Stimulated activated CD8-positive, alpha-beta memory T cell treated with anti-CD3 and anti-CD28 coated beads, Interleukin-7, amount 100 ng/mL, for 24 hours (primary cell): ENCODE results near the gene MAGI2.
"Not testable (repeated sequence)": the region's sequence is repeated elsewhere in the genome, so short reads cannot be mapped to it uniquely, and the experiment has no call there.

ENCODE experiments used
- DNase-seq: peaks from one replicate; pipeline ENCODE4 v3.0.0-alpha.2; 2020; ENCODE audit warnings: low read depth

The MAGI2 gene

DNA sequence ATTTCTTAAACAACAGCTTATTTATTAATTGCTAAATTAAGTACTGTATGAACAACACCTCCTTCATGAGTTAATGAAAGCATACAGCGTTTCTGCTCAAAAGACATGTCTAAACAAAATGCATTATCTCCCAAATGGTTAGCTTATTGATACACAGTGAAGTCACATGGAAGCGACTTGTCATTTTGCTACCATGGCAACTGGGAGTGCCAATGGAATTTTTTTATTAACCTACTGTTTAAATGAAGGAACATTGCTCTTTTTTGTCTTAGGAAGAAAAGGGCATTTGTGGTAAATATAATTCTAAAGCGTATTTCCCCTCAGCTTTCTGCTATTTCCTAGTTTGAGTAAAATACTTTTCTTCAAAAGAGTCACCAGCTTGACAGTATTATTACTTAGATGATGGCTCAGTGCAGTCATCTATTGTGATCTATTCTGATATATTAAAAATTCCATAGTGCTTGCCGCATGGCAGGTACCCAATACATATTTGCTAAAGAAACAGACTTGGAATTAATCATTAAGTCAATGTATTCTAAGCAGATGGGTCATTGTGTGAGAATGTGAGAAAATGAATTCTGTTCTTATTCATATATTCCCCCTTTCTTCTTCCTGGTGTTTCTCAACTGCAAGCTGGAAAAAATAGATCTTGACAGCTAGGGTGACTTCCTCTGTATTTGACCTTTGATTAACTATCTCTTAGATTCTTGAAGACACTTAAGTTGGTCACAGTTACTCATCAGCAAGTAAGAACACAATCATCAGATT lies 818.3 kb downstream of the MAGI2 start:
- DNase-seq: no peak

DNA sequence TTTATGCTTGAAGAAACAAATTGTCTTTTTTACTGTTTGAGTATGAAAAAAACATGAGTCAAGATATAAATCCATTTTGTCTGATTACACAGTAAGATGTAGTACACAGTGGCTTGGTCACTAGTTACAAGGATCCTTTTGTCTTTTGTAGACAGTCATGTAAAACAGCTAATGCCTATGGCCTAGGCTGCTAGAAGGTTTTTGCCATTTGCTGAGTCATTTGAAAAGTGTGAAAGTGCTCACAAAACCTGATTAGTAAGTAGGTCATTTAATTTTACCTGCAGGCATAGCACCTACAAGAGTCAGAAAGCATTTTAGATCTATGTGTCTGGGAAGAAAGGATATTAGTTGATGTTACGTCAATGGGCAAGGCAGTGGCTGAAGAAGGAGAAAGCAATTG lies 819.4 kb downstream of the MAGI2 start:
- DNase-seq: no peak

DNA sequence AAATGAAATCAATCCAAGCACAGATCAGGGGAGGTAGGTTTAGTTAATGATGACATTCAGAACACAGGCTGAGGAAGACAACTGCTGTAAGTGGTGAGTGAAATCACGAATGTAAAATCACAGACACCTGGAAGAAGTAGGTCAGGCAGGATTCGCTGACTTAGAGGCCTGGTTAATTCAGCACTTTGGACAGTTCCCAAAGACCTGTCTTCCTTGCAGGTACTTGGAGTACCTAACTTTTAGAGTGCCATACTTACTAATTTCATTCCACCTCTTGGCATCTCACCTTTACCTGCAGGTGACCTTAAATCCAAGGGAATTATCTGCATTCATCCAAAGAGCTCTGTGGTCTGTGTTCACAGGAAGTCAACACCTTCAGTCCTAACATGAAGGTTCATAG lies 832.5 kb downstream of the MAGI2 start:
- no peak for DNase-seq

DNA sequence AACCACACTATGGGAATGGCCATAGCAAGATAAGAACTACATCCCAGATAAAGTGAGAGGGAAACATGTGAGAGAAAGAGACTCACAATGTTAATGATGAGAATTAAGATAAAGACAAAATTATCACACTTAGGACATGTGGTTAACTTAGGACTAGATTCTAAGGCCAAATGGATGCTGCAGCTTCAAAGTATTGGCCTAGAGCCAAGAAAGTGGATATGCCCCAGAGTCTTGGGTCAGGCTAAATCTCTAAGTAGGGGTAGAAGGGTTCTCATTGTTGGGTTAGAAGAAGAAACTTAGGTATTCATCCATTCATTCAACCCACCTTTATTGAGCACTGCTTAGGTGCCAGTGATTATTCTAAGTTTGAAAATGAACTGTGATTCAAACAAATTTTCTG lies 836.9 kb downstream of the MAGI2 start:
- DNase-seq: no peak

DNA sequence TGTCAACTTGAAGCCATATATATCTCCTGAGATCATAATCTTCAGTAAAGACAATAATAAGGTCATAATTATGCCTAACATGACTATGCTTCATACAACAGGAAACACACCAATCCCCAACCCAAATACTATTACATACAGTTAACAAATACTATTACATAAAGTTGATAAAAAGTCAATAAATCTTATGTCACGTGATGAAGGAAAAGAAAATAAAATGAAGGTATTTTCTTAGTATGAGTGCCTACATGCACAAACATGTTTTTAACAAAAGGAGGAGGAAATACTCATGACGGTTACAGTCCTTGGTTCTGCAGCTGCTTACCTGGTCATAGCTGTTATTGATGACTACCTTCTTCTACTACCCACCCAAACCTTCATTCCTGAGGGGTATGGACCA lies 844.2 kb downstream of the MAGI2 start:
- no peak for DNase-seq

DNA sequence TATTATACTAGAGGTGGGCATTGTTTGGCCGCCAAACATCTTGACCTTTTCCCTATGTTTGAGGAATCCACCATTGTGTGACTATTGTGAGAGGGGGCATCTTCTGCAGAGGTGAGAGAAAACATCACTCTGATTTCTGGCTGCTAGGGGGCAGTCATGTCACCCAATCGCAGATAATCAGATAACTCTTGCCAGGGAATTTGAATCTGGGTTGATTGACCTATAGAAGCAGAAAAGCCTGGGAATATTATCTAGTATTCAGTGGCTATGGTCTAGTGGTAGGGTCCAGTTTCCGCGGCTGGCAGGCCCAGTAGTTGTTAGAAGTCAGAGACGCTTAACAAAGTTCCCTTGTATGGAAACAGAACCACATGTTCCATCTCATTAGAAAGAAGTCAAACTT lies 846.4 kb downstream of the MAGI2 start:
- no peak for DNase-seq

DNA sequence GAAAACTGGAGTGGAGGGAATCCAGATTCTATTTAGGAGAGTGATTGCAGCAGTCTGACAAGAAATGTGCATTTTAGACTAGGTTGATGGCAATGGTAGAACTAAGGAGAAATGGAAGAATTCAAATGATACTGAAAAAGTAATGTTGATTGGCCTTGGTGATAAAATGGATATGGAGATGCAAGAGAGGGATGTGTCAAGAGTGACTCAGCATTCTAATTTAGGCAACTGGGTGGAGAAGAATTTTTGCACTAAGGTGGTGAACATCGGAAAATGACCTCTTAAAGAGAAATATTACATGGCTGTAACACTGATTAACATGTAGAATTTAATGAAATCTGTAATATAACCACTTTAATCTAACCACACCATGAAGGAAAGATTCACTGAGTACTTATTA lies 848.3 kb downstream of the MAGI2 start:
- DNase-seq: no peak

DNA sequence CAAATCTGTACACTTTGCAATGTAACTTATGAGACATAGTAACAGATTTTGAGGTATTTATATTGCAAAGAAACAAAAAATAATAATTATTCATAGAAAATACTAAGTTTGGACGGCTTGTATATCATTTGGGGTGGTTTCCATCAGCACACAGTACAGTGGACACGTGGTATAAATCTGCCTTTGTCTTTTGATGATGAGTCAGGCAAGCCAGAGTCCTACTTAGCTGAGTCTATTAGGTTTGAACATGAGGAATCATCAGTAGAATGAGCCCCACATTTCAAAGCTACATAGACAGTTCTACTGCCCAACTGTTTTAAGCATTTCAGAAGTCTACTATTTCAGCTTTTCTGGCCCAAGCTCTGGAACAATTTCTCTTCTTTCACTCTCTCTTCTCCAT lies 851.7 kb downstream of the MAGI2 start:
- DNase-seq: no peak

DNA sequence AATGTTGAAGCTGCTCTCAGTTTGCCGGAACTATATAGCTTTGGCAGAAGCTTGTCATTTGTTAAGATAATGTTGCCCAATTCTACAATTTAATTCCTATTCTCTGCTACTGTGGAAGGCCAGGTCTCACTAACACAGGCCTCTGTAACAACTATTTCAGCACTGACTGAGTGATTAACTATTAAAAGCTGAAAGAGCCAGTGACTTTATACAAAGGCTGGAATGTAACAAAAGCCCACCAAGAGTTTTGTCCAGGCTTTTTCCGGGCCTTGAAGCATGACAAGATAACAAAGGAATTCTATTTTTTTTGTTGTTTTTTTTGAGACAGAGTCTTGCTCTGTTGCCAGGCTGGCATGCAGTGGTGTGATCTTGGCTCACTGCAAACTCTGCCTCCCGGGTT lies 859.3 kb downstream of the MAGI2 start:
- no peak for DNase-seq

DNA sequence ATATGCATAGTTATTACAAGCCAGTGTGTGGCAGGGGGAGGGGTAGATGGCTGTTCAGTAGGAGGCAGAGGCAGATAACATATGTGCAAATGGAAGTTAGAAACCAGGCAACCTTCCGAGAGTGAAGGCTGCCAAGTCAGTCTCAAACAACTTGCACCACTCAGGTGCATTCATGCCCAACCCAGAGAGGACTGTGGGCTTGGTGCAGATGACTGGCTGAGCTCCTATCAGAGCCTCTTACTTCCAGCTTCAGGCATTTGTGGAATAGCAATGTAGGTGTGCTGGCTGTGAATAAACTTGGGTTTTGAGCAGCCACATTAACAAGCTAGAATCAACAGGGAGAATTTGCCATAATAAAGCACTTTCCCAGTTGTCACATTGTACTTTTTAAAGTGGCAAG lies 865.1 kb downstream of the MAGI2 start:
- no peak for DNase-seq

DNA sequence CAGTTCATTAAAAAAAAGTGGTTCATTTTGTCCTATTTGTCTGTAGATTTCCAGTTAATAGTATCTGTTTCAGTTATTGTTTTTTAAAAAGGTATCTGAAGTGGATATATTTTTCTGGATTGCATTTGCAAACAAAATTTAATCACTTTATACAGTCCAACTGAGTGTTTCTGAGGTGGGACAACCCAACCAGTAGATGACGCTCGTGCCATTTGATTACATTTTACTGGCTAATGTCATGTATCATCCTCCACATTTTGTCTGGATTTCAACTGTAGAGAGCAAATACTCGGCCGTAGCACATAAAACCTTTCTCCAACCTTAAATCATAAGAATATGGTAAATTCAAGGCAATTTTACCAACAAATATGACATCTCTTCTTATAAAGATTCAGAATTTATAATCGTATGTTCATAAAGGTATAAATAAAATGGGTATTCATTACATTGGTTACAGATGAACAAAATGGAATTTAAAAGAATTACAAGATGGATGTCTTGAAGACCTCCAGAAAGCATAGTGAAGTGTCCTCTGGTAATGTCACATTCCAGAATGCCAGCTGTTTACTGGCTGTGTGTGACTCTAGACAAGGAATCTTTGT lies 865.9 kb downstream of the MAGI2 start:
- no peak for DNase-seq

DNA sequence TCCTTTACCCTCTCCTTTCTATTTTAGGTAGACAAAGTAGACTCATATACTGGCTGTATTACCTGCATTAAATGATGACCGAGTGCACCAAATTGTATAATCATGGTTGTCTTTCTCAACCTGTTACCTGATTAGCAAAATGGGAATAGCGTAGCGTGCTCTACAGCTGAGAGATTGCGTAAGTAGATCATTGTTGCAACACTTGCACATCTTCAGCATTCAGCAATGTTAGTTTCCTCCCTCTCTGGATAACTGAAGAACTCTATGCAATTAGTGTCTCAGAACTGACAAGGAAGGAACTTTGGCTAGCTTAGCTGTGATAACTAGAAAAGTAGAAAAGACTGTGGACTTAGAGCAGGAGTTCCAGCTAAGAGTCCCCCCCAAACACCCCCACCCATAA lies 867.5 kb downstream of the MAGI2 start:
- no peak for DNase-seq

DNA sequence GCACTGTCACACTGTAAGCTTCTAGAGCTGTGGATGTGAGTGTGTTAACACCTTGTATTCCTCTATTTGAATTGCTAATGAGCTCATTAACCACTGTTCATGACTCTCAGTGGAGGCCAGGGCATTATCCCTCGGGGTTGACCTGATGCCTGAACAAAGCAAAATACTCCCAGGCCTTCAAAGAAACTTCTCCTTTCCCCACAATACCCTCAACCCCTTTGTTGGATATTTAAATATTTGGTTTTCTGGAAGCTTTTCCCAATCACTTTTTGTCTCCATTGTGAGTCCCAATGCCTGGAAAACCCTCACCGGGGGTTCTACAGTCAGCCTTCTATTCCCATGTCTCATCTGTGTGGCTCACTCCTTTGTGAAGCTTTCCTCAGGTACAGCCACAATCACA lies 874.8 kb downstream of the MAGI2 start:
- no peak for DNase-seq

DNA sequence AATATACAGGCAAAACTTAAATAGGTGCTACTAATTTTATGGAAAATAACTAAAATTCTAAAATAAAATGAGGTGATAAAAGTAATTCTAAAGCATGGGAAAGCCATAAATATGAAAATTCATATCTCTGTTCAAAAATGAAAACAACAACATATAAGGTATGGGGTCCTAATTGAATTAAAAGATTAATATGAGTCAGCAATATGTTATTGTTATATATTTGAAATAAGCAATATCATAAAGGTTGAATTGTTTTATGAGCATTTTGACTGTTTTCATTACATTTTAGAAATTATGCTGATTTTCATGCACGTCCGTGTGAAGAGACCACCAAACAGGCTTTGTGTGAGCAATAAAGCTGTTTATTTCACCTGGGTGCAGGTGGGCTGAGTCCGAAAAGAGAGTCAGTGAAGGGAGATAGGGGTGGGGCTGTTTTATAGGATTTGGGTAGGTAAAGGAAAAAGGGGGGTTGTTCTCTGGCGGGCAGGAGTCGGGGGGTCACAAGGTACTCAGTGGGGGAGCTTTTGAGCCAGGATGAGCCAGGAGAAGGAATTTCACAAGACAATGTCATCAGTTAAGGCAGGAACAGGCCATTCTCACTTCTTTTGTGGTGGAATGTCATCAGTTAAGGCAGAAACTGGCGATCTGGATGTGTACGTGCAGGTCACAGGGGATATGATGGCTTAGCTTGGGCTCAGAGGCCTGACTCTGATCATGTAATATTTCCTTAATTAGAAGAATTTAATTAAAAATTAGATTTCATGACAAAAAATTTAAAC lies 876.1 kb downstream of the MAGI2 start:
- not testable (repeated sequence) for DNase-seq

DNA sequence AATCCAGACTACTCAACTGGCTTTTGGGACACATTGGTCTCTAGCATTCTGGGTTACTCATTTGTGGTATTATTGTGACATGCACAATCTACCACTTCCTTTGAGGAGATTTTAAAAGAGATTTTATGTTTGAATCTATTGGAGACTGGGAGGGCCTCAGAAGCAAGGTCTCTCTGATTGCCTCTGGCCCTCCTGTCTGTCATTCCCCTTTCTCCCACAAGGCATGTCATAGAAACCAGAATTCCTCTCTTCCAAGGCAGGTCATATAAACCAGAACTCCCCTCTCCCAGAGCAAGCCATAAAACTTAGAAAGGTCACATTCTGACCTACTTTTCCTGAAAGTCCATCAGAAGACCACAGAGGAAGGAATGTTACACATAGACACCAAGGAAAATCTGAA lies 877.2 kb downstream of the MAGI2 start:
- no peak for DNase-seq

DNA sequence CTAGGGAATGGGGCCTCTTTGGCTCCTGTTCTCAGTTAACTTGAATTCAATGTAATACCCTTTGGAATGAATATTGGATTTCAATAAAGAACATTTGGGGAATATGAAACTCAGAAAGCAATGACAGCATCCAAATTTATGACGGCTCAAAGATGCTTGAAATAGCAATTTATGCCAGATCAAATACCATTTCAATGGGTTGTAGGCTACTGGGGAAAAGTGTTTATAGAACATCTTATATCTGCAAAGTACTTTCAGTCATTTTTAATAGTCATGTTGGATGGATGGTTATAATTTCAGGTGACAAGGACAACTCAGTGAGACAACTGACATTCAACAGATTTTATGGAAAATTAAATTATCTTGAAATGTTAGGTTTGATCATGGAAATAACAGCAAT lies 882.2 kb downstream of the MAGI2 start:
- no peak for DNase-seq

DNA sequence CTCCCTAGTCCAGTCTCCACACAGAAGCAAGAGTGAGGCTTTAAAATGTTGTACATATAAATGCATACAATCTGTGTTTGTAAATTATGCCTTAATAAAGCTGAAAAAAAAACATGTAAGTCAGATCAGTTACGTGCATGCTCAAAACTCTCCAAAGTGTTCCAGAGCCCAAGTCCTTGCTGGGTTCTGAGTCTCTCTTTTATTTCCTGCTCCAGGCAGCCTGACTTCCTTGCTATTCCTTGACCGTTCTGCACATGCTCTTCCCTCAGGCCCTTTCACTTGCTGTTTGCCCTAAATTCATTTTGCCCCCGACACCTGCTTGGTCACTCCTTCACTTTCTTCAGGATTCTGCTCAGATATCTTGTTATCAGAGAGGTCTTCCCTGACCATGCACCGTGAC lies 884.8 kb downstream of the MAGI2 start:
- no peak for DNase-seq

DNA sequence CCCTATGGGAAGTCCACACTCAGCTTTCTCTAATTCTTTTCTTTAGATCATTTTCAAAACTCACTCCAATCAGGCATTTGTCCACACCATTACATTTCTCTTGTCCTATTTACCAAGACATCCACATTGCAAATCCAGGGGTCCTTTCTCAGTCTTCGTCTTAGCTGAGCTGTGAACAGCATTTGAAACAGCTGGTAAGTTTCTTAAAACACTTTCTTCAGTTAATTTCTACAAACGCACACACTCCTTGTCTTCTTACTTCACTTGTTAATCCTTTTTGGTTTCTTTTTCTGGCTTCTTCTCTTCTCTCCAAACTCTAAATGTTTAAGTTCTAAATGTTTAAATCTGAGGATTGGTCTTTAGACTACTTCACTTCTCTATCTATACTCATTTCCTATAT lies 885.6 kb downstream of the MAGI2 start:
- no peak for DNase-seq

DNA sequence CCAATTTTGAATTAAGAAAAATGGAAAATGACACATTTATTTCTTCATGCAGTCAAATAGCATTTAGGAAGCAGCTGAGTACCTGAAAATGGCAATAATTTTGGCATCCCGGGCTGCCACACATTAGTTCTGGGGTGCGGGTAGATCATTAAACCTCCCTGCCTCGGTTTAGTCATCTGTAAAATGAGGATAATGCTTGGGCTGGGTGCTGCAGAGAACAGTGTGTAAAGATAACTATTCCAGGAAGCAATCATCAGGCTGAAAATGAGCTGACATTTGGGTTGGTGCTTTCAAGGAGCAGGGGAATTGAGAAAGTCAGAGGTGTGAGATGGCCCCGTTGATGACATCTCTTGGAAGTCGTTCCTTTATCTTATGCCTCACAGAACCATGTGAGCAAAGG lies 887.7 kb downstream of the MAGI2 start:
- no peak for DNase-seq

DNA sequence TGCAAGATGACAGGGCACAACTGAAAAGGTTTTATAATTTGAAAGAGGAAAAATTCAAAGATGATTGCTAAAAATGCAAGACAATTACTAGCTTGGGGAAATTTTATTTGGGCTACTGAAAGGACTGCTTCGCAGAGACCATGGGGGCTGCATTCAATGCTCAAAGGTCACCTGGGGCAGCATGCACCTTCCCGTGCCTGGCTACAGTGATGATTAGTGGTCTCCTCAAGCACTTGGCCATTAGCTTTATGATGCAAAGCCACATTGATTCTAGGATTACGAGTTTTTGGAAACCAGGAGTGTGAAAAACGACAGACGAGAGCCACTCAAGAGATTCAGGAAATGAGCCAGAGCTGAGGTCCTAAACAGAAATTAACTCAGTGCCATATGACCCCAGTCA lies 890.3 kb downstream of the MAGI2 start:
- no peak for DNase-seq

DNA sequence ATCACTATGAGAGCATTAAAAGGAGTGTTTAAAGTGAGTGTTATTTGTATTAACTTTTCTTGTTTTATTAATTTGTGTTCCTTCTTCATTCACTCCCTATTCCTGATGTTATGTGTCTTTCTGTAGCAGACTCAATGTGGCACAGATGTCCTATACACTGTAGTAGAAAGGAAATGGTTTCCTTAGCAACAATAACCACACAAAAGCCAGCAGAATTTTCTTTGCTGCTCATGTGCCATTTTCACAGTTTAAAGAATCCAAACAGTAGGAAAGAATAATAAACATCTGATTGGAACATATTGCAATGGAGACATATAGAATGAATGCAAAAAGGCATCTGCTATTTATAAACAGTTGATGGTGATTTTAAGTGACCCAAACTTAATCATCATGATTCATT lies 891.3 kb downstream of the MAGI2 start:
- no peak for DNase-seq

DNA sequence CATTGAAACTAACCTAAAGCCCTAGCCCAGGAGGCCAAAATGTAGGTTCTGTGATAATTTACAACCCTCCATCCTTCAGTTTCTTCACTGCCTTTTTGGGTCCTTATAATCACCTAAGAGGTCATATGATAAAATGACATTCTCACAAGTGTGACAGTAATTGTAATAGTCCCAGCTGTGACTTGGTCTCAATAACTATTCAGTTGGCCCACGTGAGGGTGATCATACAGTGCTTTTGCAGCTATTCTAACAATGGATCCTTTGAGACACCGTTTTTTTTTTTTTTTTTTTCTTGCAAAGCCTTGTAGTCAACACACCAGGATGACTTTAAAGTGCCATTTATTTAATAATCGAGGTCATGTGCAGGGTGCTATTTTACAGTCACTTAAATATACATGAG lies 894.9 kb downstream of the MAGI2 start:
- no peak for DNase-seq

DNA sequence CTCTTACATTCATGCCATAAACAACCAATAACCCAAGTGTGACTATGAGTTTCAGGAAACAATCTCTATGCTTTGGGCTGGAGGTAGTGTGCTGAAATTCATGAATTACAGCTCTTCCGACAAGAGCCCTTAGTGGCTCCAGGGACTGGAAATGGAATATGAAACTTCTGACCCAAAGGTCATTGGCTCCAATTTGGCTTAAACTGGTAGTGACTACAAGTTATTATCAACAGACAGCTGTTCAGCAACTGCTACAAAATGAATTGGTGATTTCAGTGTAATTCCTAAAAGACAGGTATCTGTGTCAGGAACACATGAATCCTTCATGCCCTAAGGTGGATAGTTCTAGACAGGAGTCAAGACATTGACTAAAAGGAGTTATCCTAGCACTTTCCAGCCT lies 909.5 kb downstream of the MAGI2 start:
- no peak for DNase-seq
